Naive thymus-derived CD4-positive, alpha-beta T cell (primary cell): ENCODE results near the gene PLCL2. TPM values are rescaled to one million over a fixed set of nuclear protein-coding genes. Genes with fewer than 3 reads are reported as not detected.

Experiments used
- ATAC-seq: fragments of 150-1000 bp; cut with Tn5 transposase; 2 replicates; pipeline ENCODE4 v1.10.0; 2021; ENCODE audit warnings: mild to moderate bottlenecking, moderate library complexity
- CTCF ChIA-PET: fragments of 350-600 bp; sonication (Branson Sonifier 250); formaldehyde crosslinking; loops from one replicate; lab custom pipeline; 2021; ENCODE audit warnings: antibody characterized with exemption; lab: Charles Lee
- POLR2A ChIA-PET: fragments of 350-600 bp; sonication (Branson Sonifier 250); formaldehyde crosslinking; loops from one replicate; lab custom pipeline; 2021; ENCODE audit warnings: antibody characterized with exemption, inconsistent platforms; lab: Charles Lee
- DNase-seq, 9 donors: peaks; one replicate each; pipeline versions ENCODE4 v3.0.0 to v3.0.0-alpha.2; 2020 to 2022; ENCODE audit warnings: mixed read lengths in 1 of 9
- H3K27ac ChIP-seq: one replicate; pipeline ENCODE4 v1.7.0; 2013; ENCODE audit warnings: mild to moderate bottlenecking, low read depth, low read length, moderate library complexity
- H3K27me3 ChIP-seq, 2 donors: one replicate each; pipeline ENCODE4 v1.7.0; 2013; ENCODE audit warnings: low read length in 2 of 2, mild to moderate bottlenecking in 2 of 2, moderate library complexity in 2 of 2; ENCODE audit not compliant: control insufficient read depth in 2 of 2, insufficient read depth in 2 of 2
- H3K36me3 ChIP-seq, 3 experiments: 1 replicate in 2 of 3; 2 replicates in 1 of 3; pipeline ENCODE4 v1.7.0; 2013; ENCODE audit warnings: low read length in 3 of 3, mild to moderate bottlenecking in 3 of 3, moderate library complexity in 1 of 3; ENCODE audit not compliant: insufficient read depth in 3 of 3, control insufficient read depth in 2 of 3
- H3K4me1 ChIP-seq, 2 donors: one replicate each; pipeline ENCODE4 v1.7.0; 2013; ENCODE audit warnings: low read length in 2 of 2, mild to moderate bottlenecking in 2 of 2, moderate library complexity in 1 of 2; ENCODE audit not compliant: control insufficient read depth in 2 of 2, insufficient read depth in 2 of 2
- H3K4me3 ChIP-seq: 2 replicates; pipeline ENCODE4 v1.7.0; 2013; ENCODE audit warnings: mild to moderate bottlenecking, low read length
- H3K9me3 ChIP-seq, 3 experiments: 1 replicate in 2 of 3; 2 replicates in 1 of 3; pipeline ENCODE4 v1.7.0; 2013; ENCODE audit warnings: low read length in 3 of 3; ENCODE audit not compliant: control insufficient read depth in 2 of 3
- H3K27ac Mint-ChIP-seq, 9 donors: one replicate each; pipeline ENCODE4 v1.8.0; 2020 to 2022; ENCODE audit warnings: mixed read lengths in 9 of 9, mild to moderate bottlenecking in 8 of 9, moderate library complexity in 5 of 9, inconsistent platforms in 2 of 9
- H3K27me3 Mint-ChIP-seq, 5 donors: one replicate each; pipeline ENCODE4 v1.8.0; 2021 to 2022; ENCODE audit warnings: mixed read lengths in 5 of 5, mild to moderate bottlenecking in 1 of 5
- H3K36me3 Mint-ChIP-seq, 5 donors: one replicate each; pipeline ENCODE4 v1.8.0; 2020 to 2022; ENCODE audit warnings: mixed read lengths in 5 of 5, mild to moderate bottlenecking in 3 of 5, inconsistent platforms in 1 of 5
- H3K4me1 Mint-ChIP-seq, 7 donors: one replicate each; pipeline ENCODE4 v1.8.0; 2020 to 2022; ENCODE audit warnings: mixed read lengths in 7 of 7, mild to moderate bottlenecking in 3 of 7, inconsistent platforms in 1 of 7
- H3K4me3 Mint-ChIP-seq, 10 donors: one replicate each; pipeline ENCODE4 v1.8.0; 2020 to 2022; ENCODE audit warnings: mild to moderate bottlenecking in 10 of 10, mixed read lengths in 10 of 10, moderate library complexity in 6 of 10, inconsistent platforms in 2 of 10
- H3K9me3 Mint-ChIP-seq, 11 donors: one replicate each; pipeline ENCODE4 v1.8.0; 2020 to 2022; ENCODE audit warnings: mixed read lengths in 11 of 11, mild to moderate bottlenecking in 4 of 11, inconsistent platforms in 1 of 11, moderate library complexity in 1 of 11
- intact Hi-C, 2 donors: fragments of 100-400 bp; cut with micrococcal nuclease; formaldehyde crosslinking; loops; one replicate each; pipeline ENCODE4 v1.15.1; 2023
- polyA plus RNA-seq, 2 donors: library from polyadenylated mRNA; unstranded; fragments of 300-500 nt; fragmentation: Illumina TruSeq; gene quantifications; one replicate each; pipeline ENCODE4 v1.2.3, GENCODE V29; 2021
- total RNA-seq, 6 experiments: library from RNA in 5 of 6; stranded (reverse) in 5 of 6; gene quantifications; 1 replicate in 5 of 6; 2 replicates in 1 of 6; pipeline ENCODE4 v1.2.3 and lab custom pipeline; 2021 to 2026

The PLCL2 gene
- total and polyA plus RNA-seq, 7 experiments from 2014 or later, result 48.9 to 90.8 (median 64.1) TPM

DNA sequence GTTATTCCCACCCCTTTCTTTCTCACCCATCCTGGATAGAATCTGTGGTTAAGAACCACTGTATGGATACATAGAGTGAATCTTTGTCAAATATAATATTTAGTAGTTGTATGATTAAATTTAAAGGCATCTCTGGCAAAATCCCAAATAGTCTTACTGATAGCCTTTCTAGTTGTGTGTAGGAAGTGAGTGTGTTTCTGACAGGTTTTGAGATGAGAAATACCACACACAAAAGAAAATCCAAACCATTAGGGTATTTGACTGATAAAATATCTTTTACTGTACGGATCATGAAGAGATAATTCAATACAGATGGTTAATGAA is 44.7 kb upstream of the PLCL2 start:
- Histone ChIP-seq H3K9me3 (no peaks in the 10 kb centered on the region), H3K27me3 (no peaks in the 10 kb centered on the region), H3K4me1 (peaks cover 40 to 41% of the 10 kb centered on the region in 2 donors), H3K36me3 (no peaks in the 10 kb centered on the region), H3K27ac (no peak overlapping the region), H3K4me3 (no peak overlapping the region)
- CTCF ChIA-PET, result interaction anchor here (0.5 kb wide), 1 partner anchor 13 kb away, joined by 5 read pairs; no protein-coding TSS in a partner anchor
- Mint-ChIP-seq H3K4me3 (peak overlapping the region in 5 of 10 donors; percentile 18 to 86 (median 40)), H3K4me1 (peaks cover 32 to 86% (median 79%) of the 10 kb centered on the region in 7 donors), H3K36me3 (peaks cover 0 to 2% (median 0%) of the 10 kb centered on the region in 5 donors), H3K27ac (peak overlapping the region in 5 of 9 donors; percentile 41 to 98 (median 71)), H3K27me3 (no peaks in the 10 kb centered on the region), H3K9me3 (no peaks in the 10 kb centered on the region)
- ATAC-seq, result no peak
- DNase-seq, result no peak
- POLR2A ChIA-PET, result interaction anchor here (7.5 kb wide), 1 partner anchor 47 kb away, joined by 87 read pairs; the partner anchor contains the start of gene PLCL2
- intact Hi-C loops, result loop anchor here (5.0 to 10.0 kb wide), 6 partner anchors 182 to 1905 kb away; partner anchors contain the start of gene TBC1D5 (in 1 of the 2)

DNA sequence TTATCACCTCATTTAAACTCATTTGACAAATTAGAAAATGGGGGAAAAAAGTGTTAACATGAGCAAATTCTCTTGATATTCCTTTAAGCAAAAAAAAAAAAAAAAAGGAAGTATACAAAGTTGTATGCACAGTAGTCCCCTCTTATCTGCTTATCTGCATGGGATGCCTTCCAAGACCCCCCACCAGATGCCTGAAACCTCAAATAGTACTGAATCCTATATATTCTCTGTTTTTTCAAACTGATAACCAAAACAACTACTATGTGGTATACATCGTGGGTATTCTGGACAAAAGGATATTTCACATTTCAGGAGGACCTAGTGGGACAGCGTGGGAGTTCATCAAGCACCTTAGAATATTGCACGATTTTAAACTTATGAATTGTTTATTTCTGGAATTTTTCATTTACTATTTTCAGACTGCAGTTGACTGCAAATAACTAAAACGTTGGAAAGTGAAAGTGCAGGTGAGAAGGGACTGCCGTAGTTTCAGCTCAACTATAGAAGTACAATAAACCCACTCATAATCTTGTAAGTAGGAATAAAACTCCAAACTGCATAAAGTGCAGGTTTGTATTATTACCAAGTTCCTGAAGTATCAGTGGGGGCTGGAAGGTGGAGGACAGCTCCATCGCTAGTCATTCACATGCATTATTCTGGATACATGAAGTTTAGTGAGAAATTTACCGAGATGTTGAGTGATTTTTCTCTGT is 43.6 kb upstream of the PLCL2 start:
- Mint-ChIP-seq H3K4me3 (peak overlapping the region; percentile 78 to 93 (median 86)), H3K9me3 (no peaks in the 10 kb centered on the region), H3K4me1 (peaks cover 34 to 95% (median 87%) of the 10 kb centered on the region in 7 donors), H3K36me3 (peaks cover 0 to 2% (median 0%) of the 10 kb centered on the region in 5 donors), H3K27ac (peak overlapping the region; percentile 92 to 99 (median 98)), H3K27me3 (peaks cover 0 to 1% (median 0%) of the 10 kb centered on the region in 5 donors)
- no peak for ATAC-seq
- H3K36me3 ChIP-seq, result no peaks in the 10 kb centered on the region
- no peaks in the 10 kb centered on the region for H3K27me3 ChIP-seq
- peak overlapping the region; percentile 61 for H3K4me3 ChIP-seq
- ChIA-PET CTCF (interaction anchor here (1.0 kb wide), 1 partner anchor 45 kb away, joined by 3 read pairs; no protein-coding TSS in a partner anchor), POLR2A (interaction anchor here (0.6 to 7.5 kb wide), 17 partner anchors 9 to 1582 kb away, joined by 3 to 87 read pairs (median 4); partner anchors contain the start of gene PLCL2)
- H3K27ac ChIP-seq, result peak overlapping the region; percentile 76
- H3K4me1 ChIP-seq, result peaks cover 43 to 50% of the 10 kb centered on the region in 2 donors
- intact Hi-C loops, result loop anchor here (1.0 to 10.0 kb wide), 8 partner anchors 8 to 1904 kb away; partner anchors contain the start of gene TBC1D5 (in 1 of the 2)
- no peaks in the 10 kb centered on the region for H3K9me3 ChIP-seq
- peak in 4 of 9 donors; percentile 10 to 19 (median 14) for DNase-seq

DNA sequence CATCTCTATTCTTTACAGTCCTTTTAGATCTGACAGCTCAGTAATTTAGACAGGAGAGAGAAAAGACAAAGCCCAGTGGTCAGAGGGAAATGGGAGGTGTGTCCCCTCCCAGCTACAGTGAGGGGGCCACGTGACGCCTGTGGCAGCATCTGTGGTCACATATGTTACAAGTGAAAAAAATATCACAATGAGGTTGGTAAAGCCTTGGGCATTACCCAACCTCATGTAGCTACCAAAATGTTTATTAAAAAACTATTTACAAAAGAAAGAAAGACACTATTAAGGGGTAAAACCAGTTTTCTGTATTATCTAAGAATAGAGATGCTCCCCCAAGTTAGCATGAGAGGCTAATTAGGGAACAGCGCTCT is 42.9 kb upstream of the PLCL2 start:
- no peaks in the 10 kb centered on the region for H3K9me3 ChIP-seq
- peak; percentile 68 for ATAC-seq
- ChIA-PET CTCF (interaction anchor here (0.5 to 1.7 kb wide), 5 partner anchors 19 to 551 kb away, joined by 3 to 12 read pairs (median 3); partner anchors contain the start of gene PLCL2), POLR2A (interaction anchor here (0.7 to 7.5 kb wide), 23 partner anchors 8 to 1581 kb away, joined by 3 to 87 read pairs (median 4); partner anchors contain the start of gene PLCL2)
- H3K36me3 ChIP-seq, result no peaks in the 10 kb centered on the region
- peak overlapping the region; percentile 61 for H3K4me3 ChIP-seq
- H3K9me3 Mint-ChIP-seq, result no peaks in the 10 kb centered on the region
- intact Hi-C loops, result loop anchor here (1.0 to 10.0 kb wide), 14 partner anchors 7 to 1903 kb away; partner anchors contain the start of genes PLCL2 (in 2 of the 2), BTD (in 1 of the 2), DPH3 (in 1 of the 2) and HACL1 (in 1 of the 2)
- peaks cover 0 to 6% (median 0%) of the 10 kb centered on the region in 5 donors for H3K27me3 Mint-ChIP-seq
- no peaks in the 10 kb centered on the region for H3K27me3 ChIP-seq
- H3K27ac ChIP-seq, result peak overlapping the region; percentile 76
- peak overlapping the region; percentile 78 to 93 (median 86) for H3K4me3 Mint-ChIP-seq
- peaks cover 0 to 4% (median 0%) of the 10 kb centered on the region in 5 donors for H3K36me3 Mint-ChIP-seq
- H3K4me1 Mint-ChIP-seq, result peaks cover 37 to 98% (median 91%) of the 10 kb centered on the region in 7 donors
- peak overlapping the region; percentile 92 to 99 (median 98) for H3K27ac Mint-ChIP-seq
- peak in 2 of 9 donors; percentile 18 to 33 for DNase-seq
- peaks cover 49 to 51% of the 10 kb centered on the region in 2 donors for H3K4me1 ChIP-seq

DNA sequence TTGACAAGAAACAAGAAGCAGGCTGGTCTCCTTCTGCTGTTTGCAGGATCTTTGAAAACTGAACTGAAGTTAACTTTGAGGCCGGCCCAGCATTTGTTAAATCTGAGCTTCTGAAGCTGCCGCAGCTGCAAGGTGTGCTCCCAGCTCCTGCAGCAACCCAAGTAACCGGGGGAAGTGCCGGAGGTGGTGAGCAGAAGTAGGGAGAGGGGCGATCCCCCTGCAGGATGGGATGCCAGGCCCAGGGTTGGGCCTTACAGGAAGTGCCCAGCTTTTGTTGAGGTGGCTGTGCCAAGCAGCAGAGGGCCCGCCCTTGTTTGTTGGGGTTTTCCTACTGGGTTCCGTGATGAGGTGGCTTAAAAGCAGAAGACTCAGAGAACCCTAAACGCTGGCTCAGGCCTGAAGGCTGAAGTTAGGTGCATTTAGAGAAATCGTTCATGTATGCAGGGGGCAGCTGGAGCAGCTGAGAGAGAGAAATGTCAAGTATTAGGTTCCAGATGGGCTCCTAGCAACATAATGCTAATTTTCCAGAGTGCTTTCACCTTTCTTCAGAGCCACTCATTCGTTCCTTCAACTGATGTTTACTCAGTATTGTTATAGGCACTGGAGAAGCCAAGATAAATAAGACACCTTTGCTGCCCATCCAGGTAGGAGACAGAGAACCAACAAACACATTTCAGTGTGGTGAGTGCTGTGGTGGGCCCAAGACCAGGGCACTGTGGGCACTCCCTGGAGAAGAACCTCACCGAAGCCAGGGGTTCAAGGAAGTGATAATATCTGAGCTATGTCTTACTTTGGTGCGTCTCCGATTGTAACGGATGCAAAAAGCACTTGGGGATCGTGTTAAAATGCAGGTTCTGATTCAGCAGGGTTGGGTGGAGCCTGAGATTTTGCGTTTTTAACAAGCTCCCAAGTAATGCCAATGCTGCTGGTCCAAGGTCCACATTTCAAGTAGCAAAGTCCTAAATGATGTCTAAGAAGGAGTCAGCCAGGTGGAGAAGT is 42.2 kb upstream of the PLCL2 start:
- no peaks in the 10 kb centered on the region for H3K36me3 ChIP-seq
- H3K4me1 ChIP-seq, result peaks cover 49 to 51% of the 10 kb centered on the region in 2 donors
- no peaks in the 10 kb centered on the region for H3K9me3 Mint-ChIP-seq
- no peaks in the 10 kb centered on the region for H3K9me3 ChIP-seq
- ATAC-seq (peak; percentile 95), DNase-seq (peak; percentile 49 to 85 (median 78))
- H3K27ac ChIP-seq, result peak overlapping the region; percentile 76
- H3K4me3 ChIP-seq, result peak overlapping the region; percentile 61
- POLR2A ChIA-PET, result interaction anchor here (0.7 to 7.5 kb wide), 23 partner anchors 7 to 1580 kb away, joined by 3 to 87 read pairs (median 4); partner anchors contain the start of gene PLCL2
- H3K4me1 Mint-ChIP-seq, result peaks cover 34 to 96% (median 90%) of the 10 kb centered on the region in 7 donors
- H3K36me3 Mint-ChIP-seq, result peaks cover 0 to 4% (median 0%) of the 10 kb centered on the region in 5 donors
- peak overlapping the region; percentile 78 to 93 (median 87) for H3K4me3 Mint-ChIP-seq
- H3K27ac Mint-ChIP-seq, result peak overlapping the region; percentile 92 to 99 (median 98)
- CTCF ChIA-PET, result interaction anchor here (0.5 to 2.3 kb wide), 6 partner anchors 10 to 552 kb away, joined by 3 to 12 read pairs (median 5); partner anchors contain the start of gene PLCL2
- H3K27me3 ChIP-seq, result no peaks in the 10 kb centered on the region
- intact Hi-C loops, result loop anchor here (1.0 to 10.0 kb wide), 13 partner anchors 11 to 1902 kb away; partner anchors contain the start of genes PLCL2 (in 2 of the 2), BTD (in 1 of the 2), DPH3 (in 1 of the 2) and HACL1 (in 1 of the 2)
- peaks cover 0 to 6% (median 0%) of the 10 kb centered on the region in 5 donors for H3K27me3 Mint-ChIP-seq

DNA sequence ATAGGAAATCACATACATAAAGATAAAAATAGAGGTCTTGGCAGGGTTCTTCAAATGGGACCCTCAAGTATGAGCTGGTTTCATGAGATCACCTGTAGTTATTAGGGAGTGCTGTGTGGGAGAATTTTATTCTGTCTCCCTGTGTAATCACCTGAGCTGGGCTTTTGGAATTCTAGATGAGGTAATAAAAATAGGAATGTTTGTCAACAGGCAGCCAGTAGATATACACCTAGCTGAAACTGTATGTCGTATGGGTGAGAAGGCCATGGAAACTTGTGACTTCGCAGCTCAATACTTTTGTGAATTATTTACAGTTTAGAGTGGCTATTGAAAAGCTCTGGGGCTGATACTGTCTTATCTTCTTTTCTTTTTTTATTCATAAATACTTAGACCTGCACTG is 40.5 kb upstream of the PLCL2 start:
- H3K9me3 Mint-ChIP-seq, result no peaks in the 10 kb centered on the region
- POLR2A ChIA-PET, result interaction anchor here (0.9 to 7.5 kb wide), 8 partner anchors 8 to 558 kb away, joined by 3 to 87 read pairs (median 4); partner anchors contain the start of gene PLCL2
- H3K4me3 Mint-ChIP-seq, result peak overlapping the region in 3 of 10 donors; percentile 32 to 87 (median 78)
- H3K36me3 Mint-ChIP-seq, result peaks cover 0 to 4% (median 0%) of the 10 kb centered on the region in 5 donors
- no peaks in the 10 kb centered on the region for H3K27me3 ChIP-seq
- DNase-seq, result no peak
- CTCF ChIA-PET, result interaction anchor here (0.7 to 2.3 kb wide), 2 partner anchors 8 to 46 kb away, joined by 3 to 8 read pairs; no protein-coding TSS in a partner anchor
- peak overlapping the region; percentile 76 for H3K27ac ChIP-seq
- intact Hi-C loops, result loop anchor here (5.0 to 10.0 kb wide), 6 partner anchors 178 to 1901 kb away; partner anchors contain the start of gene TBC1D5 (in 1 of the 2)
- H3K36me3 ChIP-seq, result no peaks in the 10 kb centered on the region
- H3K4me3 ChIP-seq, result no peak overlapping the region
- H3K9me3 ChIP-seq, result no peaks in the 10 kb centered on the region
- H3K27me3 Mint-ChIP-seq, result peaks cover 0 to 6% (median 0%) of the 10 kb centered on the region in 5 donors
- no peak for ATAC-seq
- peak overlapping the region; percentile 92 to 99 (median 98) for H3K27ac Mint-ChIP-seq
- H3K4me1 ChIP-seq, result peaks cover 40 to 67% of the 10 kb centered on the region in 2 donors
- H3K4me1 Mint-ChIP-seq, result peaks cover 37 to 94% (median 88%) of the 10 kb centered on the region in 7 donors
